Measurements from ENCODE around the gene KCNRG.

KCNRG gene

DNA sequence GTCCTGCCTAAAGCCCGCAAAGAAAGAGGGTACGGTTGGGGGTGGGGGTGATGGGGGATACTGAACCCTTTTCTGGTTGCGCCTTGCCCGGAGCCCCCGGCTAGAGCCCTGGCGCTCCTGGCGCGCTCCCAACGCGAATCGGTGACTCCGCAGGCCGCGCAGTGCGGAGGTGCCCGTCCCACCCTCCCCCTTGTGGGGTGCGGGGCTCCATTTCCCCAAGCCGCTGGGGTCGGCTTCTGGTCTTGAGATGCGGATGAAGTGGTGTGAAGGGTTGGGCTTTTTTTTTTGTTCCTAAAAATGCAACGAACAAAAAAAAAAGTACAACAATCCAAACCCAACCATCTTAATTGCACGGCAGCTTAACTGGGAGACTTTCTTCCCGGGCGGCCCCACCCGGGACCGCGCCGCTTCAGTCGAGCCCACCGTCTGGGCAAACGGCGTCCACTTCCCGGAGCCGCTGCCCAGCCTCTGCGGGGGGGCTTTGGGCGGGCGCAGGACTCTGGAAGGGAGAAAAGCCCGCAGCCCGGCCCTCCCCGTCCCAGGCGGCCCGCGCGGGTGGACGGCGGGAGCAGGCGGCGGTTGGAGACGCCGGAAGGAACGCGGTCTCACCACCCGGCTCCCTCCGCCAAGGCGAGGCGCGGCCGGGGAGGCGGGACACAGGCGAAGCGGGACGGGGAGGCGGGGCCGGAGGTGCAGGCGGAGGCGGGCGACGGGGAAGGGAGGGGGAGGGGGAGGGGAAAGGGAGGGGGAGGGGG lies 18.9 kb upstream of the KCNRG start:
- in situ Hi-C loops (cut with MboI; ENCODE audit: low sequenced_read_pairs, unreplicated experiment), result loop anchor here (10.0 to 25.0 kb wide), 2 partner anchors 918 to 1066 kb away; no protein-coding TSS in a partner anchor
- peak; percentile 92 for DNase-seq (ENCODE audit: low spot score)
- TF ChIP-seq, protein P1, sequence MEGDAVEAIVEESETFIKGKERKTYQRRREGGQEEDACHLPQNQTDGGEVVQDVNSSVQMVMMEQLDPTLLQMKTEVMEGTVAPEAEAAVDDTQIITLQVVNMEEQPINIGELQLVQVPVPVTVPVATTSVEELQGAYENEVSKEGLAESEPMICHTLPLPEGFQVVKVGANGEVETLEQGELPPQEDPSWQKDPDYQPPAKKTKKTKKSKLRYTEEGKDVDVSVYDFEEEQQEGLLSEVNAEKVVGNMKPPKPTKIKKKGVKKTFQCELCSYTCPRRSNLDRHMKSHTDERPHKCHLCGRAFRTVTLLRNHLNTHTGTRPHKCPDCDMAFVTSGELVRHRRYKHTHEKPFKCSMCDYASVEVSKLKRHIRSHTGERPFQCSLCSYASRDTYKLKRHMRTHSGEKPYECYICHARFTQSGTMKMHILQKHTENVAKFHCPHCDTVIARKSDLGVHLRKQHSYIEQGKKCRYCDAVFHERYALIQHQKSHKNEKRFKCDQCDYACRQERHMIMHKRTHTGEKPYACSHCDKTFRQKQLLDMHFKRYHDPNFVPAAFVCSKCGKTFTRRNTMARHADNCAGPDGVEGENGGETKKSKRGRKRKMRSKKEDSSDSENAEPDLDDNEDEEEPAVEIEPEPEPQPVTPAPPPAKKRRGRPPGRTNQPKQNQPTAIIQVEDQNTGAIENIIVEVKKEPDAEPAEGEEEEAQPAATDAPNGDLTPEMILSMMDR (IDR thresholded peaks at IDR 0.05; ENCODE audit: borderline replicate concordance, control extremely low read depth, extremely low read depth, insufficient read depth, missing control alignments), result no peak

DNA sequence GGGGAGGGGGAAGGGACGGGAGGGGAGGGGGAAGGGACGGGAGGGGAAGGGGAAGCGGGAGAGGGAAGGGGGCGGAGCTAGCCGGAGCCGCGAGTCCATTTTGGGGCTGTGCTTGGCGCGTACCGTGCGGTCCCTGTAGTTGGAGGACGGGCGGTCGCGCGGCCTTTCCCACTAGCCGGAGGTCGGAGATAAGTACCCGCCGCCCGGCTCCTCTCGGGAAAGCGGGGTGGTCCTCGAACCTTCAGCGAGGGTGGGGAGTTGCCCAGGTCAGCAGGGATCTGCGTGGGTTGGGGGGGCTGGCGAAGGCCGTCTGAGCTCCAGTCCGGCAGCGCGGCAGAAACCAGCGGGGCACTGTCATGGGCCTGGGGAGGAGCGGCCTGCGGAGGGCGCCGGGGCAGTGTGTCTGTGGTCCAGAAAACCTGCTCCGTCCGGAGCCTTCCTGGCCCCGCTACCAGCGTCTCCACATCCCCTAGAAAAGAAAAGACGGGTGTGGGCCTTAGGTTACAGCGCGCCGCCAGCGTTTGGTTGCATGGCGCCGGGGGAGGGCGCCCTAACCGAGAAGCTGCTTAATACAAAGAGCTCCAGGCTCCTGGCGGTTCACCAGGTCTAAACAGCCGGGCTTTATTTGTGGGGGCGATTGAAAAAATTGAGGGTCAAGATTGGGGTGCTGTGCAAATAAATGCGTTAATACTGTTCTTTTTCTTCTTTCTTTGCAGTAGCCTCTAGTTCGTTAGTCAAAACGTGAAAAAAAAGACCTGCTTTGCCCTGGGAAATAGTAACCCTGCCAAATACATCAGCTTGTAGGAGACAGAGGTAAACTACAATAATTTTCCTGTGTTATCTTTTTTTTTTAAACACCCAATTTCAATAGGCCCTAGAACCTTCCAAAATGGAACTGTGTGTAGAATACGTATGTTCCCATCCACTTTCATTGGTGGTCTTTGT lies 18.0 kb upstream of the KCNRG start, which contains the start of gene TRIM13:
Gene TRIM13, plus strand, starts transcription at position 92 of the 945 bp plus-strand sequence. CDS start 14,899 bp downstream, outside the sequence.
- TF ChIP-seq, protein P1 (IDR thresholded peaks at IDR 0.05; ENCODE audit: borderline replicate concordance, control extremely low read depth, extremely low read depth, insufficient read depth, missing control alignments), result peak; percentile 76
- in situ Hi-C loops (cut with MboI; ENCODE audit: low sequenced_read_pairs, unreplicated experiment), result loop anchor here (10.0 to 25.0 kb wide), 2 partner anchors 918 to 1065 kb away; no protein-coding TSS in a partner anchor
- DNase-seq (ENCODE audit: low spot score), result peak; percentile 88

GRCh38 chr13:49997955-49998354 lies 17.3 kb upstream of the KCNRG start:
- TF ChIP-seq, protein P1 (IDR thresholded peaks at IDR 0.05; ENCODE audit: borderline replicate concordance, control extremely low read depth, extremely low read depth, insufficient read depth, missing control alignments), result no peak
- no peak for DNase-seq (ENCODE audit: low spot score)
- in situ Hi-C loops (cut with MboI; ENCODE audit: low sequenced_read_pairs, unreplicated experiment), result loop anchor here (10.0 to 25.0 kb wide), 2 partner anchors 917 to 1064 kb away; no protein-coding TSS in a partner anchor

DNA sequence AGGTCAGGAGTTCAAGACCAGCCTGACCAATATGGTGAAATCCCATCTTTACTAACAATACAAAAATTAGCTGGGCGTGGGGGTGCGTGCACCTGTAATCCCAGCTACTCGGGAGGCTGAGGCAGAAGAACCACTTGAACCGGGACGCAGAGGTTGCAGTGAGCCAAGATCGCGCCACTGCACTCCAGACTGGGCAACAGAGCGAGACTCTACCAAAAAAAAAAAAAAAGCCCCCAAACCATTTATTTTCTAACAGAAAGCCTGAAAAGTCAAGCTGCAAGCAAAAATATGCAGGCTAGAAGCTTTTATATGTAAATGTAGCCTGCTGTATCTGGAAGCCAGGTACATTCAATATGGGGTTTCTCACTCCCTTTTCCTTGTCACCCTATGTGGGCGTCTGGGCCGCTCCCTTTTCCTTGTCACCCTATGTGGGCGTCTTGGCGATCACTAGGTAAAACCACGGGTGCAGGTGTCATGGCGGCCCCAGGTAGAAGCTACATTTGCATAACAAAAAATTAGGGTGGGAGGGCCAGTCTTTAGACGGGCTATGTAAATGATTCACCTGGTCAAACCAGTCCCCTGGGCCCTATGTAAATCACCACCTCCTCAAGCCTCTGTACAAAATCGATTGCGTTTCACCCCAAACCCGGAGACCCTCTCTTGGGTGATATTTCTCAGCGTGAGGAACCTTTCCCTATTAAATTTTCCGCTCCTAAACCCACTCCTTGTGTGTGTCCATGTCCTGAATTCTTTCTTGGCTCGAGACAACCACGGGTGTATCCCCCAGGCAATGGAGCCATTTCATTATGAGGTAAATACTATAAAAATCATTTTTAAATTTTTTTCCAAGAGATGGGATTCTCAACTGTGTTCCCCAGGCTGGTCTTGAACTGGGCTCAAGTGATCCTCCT lies 16.3 kb upstream of the KCNRG start:
- TF ChIP-seq, protein P1 (IDR thresholded peaks at IDR 0.05; ENCODE audit: borderline replicate concordance, control extremely low read depth, extremely low read depth, insufficient read depth, missing control alignments), result no peak

GRCh38 chr13:50001287-50001686 lies 14.0 kb upstream of the KCNRG start:
- TF ChIP-seq, protein P1 (IDR thresholded peaks at IDR 0.05; ENCODE audit: borderline replicate concordance, control extremely low read depth, extremely low read depth, insufficient read depth, missing control alignments), result no peak
- in situ Hi-C loops (cut with MboI; ENCODE audit: low sequenced_read_pairs, unreplicated experiment), result no loop called here
- no peak for DNase-seq (ENCODE audit: low spot score)

More for the DNA sequence above, 16.3 kb upstream of the KCNRG start:
- DNase-seq (ENCODE audit: low spot score), result no peak
- in situ Hi-C loops (cut with MboI; ENCODE audit: low sequenced_read_pairs, unreplicated experiment), result loop anchor here (10.0 to 25.0 kb wide), 2 partner anchors 916 to 1063 kb away; no protein-coding TSS in a partner anchor
